22Rv1 (cell line): ENCODE measurements around the gene TRIP10.

ENCODE experiments used
- ZFX ChIP-seq: fragments of 450-650 bp; IDR thresholded peaks from 2 replicates; pipeline ENCODE4 v1.6.1; 2017; ENCODE audit warnings: antibody characterized with exemption, borderline replicate concordance
- TF ChIP-seq, protein P1 (sequence below): fragments of 450-650 bp; IDR thresholded peaks from 2 replicates; pipeline ENCODE4 v1.5.1; 2017; ENCODE audit warnings: mild to moderate bottlenecking

DNA sequence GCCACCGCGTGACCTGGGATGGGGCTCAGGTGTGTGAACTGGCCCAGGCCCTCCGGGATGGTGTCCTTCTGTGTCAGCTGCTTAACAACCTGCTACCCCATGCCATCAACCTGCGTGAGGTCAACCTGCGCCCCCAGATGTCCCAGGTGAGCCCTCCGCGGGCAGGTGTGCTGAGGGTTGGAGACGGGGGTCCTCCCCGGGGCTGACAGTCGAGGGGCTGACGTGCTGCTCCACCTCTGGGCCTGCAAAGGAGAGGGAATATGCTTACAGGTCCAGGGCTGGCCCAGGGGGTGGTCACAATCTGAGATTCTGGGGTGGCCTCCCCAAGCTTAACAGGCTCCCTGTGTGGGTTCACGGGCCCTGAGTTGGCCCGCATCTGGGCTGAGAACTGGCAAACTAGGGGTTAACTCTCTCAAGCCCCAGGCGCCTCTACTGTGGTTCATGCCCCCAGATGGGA lies 33.4 kb downstream of the TRIP10 start:
- TF ChIP-seq, protein P1, sequence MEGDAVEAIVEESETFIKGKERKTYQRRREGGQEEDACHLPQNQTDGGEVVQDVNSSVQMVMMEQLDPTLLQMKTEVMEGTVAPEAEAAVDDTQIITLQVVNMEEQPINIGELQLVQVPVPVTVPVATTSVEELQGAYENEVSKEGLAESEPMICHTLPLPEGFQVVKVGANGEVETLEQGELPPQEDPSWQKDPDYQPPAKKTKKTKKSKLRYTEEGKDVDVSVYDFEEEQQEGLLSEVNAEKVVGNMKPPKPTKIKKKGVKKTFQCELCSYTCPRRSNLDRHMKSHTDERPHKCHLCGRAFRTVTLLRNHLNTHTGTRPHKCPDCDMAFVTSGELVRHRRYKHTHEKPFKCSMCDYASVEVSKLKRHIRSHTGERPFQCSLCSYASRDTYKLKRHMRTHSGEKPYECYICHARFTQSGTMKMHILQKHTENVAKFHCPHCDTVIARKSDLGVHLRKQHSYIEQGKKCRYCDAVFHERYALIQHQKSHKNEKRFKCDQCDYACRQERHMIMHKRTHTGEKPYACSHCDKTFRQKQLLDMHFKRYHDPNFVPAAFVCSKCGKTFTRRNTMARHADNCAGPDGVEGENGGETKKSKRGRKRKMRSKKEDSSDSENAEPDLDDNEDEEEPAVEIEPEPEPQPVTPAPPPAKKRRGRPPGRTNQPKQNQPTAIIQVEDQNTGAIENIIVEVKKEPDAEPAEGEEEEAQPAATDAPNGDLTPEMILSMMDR, result no peak
- no peak for TF ChIP-seq ZFX
